Measurements from ENCODE around the gene ASB18. TPM values are rescaled to one million over a fixed set of nuclear protein-coding genes. Genes with fewer than 3 reads are reported as not detected.

The ASB18 gene

GRCh38 chr2:236156095-236156859, 107.9 kb downstream of the ASB18 start:
- no peak overlapping the region for H3K9ac ChIP-seq (ENCODE audit: low read length)
- no peak overlapping the region for H4K5ac ChIP-seq (ENCODE audit: low read length)
- H3K18ac ChIP-seq (ENCODE audit: low read length): no peak overlapping the region
- no peak overlapping the region for H2AK5ac ChIP-seq (ENCODE audit: low read length)
- no peak overlapping the region for H3K4ac ChIP-seq (ENCODE audit: low read depth, low read length)
- no peak overlapping the region for H3K4me2 ChIP-seq (ENCODE audit: low read length)
- H2BK5ac ChIP-seq (ENCODE audit: low read length): no peak overlapping the region
- H4K8ac ChIP-seq (ENCODE audit: low read depth, low read length): no peak overlapping the region
- no peaks in the 10 kb centered on the region for H3K36me3 ChIP-seq (ENCODE audit: control insufficient read depth, insufficient read depth, low read length)
- H3K27me3 ChIP-seq (ENCODE audit: insufficient read depth, low read length, poor library complexity): peaks cover 34% of the 10 kb centered on the region
- H3K79me2 ChIP-seq (ENCODE audit: control insufficient read depth, insufficient read depth, low read length): no peaks in the 10 kb centered on the region
- no peak overlapping the region for H3K56ac ChIP-seq (ENCODE audit: low read length)
- H3K23ac ChIP-seq (ENCODE audit: low read length): no peak overlapping the region
- no peak overlapping the region for H3K27ac ChIP-seq (ENCODE audit: low read depth, low read length)
- no peaks in the 10 kb centered on the region for H3K4me1 ChIP-seq (ENCODE audit: control insufficient read depth, low read depth, low read length)
- H3K79me1 ChIP-seq (ENCODE audit: low read length): no peaks in the 10 kb centered on the region
- H2BK120ac ChIP-seq (ENCODE audit: low read depth, low read length): no peak overlapping the region
- no peak for DNase-seq
- H3K4me3 ChIP-seq (ENCODE audit: low read length): no peak overlapping the region
- WGBS (ENCODE audit: extremely low coverage, insufficient coverage, low lambda C conversion rate): no CpG with 5 or more reads among the region's 16 CpGs
- H2BK15ac ChIP-seq (replicated peaks; ENCODE audit: low read depth): no peak overlapping the region

GRCh38 chr2:236155406-236155805, 108.8 kb downstream of the ASB18 start:
- Histone ChIP-seq H3K4me3 (ENCODE audit: low read length) (no peak overlapping the region), H3K27ac (ENCODE audit: low read depth, low read length) (no peak overlapping the region), H2AK5ac (ENCODE audit: low read length) (no peak overlapping the region), H3K4ac (ENCODE audit: low read depth, low read length) (no peak overlapping the region), H3K23ac (ENCODE audit: low read length) (no peak overlapping the region), H3K4me1 (ENCODE audit: control insufficient read depth, low read depth, low read length) (no peaks in the 10 kb centered on the region), H2BK120ac (ENCODE audit: low read depth, low read length) (no peak overlapping the region), H3K56ac (ENCODE audit: low read length) (no peak overlapping the region), H3K27me3 (ENCODE audit: insufficient read depth, low read length, poor library complexity) (peaks cover 25% of the 10 kb centered on the region), H3K79me2 (ENCODE audit: control insufficient read depth, insufficient read depth, low read length) (no peaks in the 10 kb centered on the region), H2BK5ac (ENCODE audit: low read length) (no peak overlapping the region), H3K9ac (ENCODE audit: low read length) (no peak overlapping the region), H3K18ac (ENCODE audit: low read length) (no peak overlapping the region), H3K79me1 (ENCODE audit: low read length) (no peaks in the 10 kb centered on the region), H4K8ac (ENCODE audit: low read depth, low read length) (no peak overlapping the region), H2BK15ac (replicated peaks; ENCODE audit: low read depth) (no peak overlapping the region), H4K5ac (ENCODE audit: low read length) (no peak overlapping the region), H3K4me2 (ENCODE audit: low read length) (no peak overlapping the region), H3K36me3 (ENCODE audit: control insufficient read depth, insufficient read depth, low read length) (no peaks in the 10 kb centered on the region)
- no CpG with 5 or more reads among the region's 3 CpGs for WGBS (ENCODE audit: extremely low coverage, insufficient coverage, low lambda C conversion rate)
- no peak for DNase-seq

GRCh38 chr2:236146436-236146835, 117.8 kb downstream of the ASB18 start:
- no peaks in the 10 kb centered on the region for H3K4me1 ChIP-seq (ENCODE audit: control insufficient read depth, low read depth, low read length)
- no peak for DNase-seq
- no peak overlapping the region for H4K8ac ChIP-seq (ENCODE audit: low read depth, low read length)
- H2BK120ac ChIP-seq (ENCODE audit: low read depth, low read length): no peak overlapping the region
- no peak overlapping the region for H3K23ac ChIP-seq (ENCODE audit: low read length)
- no CpG with 5 or more reads among the region's 7 CpGs for WGBS (ENCODE audit: extremely low coverage, insufficient coverage, low lambda C conversion rate)
- no peak overlapping the region for H2BK5ac ChIP-seq (ENCODE audit: low read length)
- no peaks in the 10 kb centered on the region for H3K27me3 ChIP-seq (ENCODE audit: insufficient read depth, low read length, poor library complexity)
- no peak overlapping the region for H3K56ac ChIP-seq (ENCODE audit: low read length)
- H3K4me3 ChIP-seq (ENCODE audit: low read length): no peak overlapping the region
- H3K79me2 ChIP-seq (ENCODE audit: control insufficient read depth, insufficient read depth, low read length): no peaks in the 10 kb centered on the region
- no peak overlapping the region for H3K9ac ChIP-seq (ENCODE audit: low read length)
- no peaks in the 10 kb centered on the region for H3K79me1 ChIP-seq (ENCODE audit: low read length)
- H3K4me2 ChIP-seq (ENCODE audit: low read length): no peak overlapping the region
- H3K18ac ChIP-seq (ENCODE audit: low read length): no peak overlapping the region
- H3K36me3 ChIP-seq (ENCODE audit: control insufficient read depth, insufficient read depth, low read length): no peaks in the 10 kb centered on the region
- H2AK5ac ChIP-seq (ENCODE audit: low read length): no peak overlapping the region
- H3K27ac ChIP-seq (ENCODE audit: low read depth, low read length): no peak overlapping the region
- H4K5ac ChIP-seq (ENCODE audit: low read length): no peak overlapping the region
- no peak overlapping the region for H2BK15ac ChIP-seq (replicated peaks; ENCODE audit: low read depth)
- no peak overlapping the region for H3K4ac ChIP-seq (ENCODE audit: low read depth, low read length)

GRCh38 chr2:236143811-236144210, 120.4 kb downstream of the ASB18 start:
- H3K79me2 ChIP-seq (ENCODE audit: control insufficient read depth, insufficient read depth, low read length): no peaks in the 10 kb centered on the region
- H3K23ac ChIP-seq (ENCODE audit: low read length): no peak overlapping the region
- no peak overlapping the region for H2BK5ac ChIP-seq (ENCODE audit: low read length)
- H3K9ac ChIP-seq (ENCODE audit: low read length): no peak overlapping the region
- no peak overlapping the region for H3K4me3 ChIP-seq (ENCODE audit: low read length)
- no peak overlapping the region for H2BK15ac ChIP-seq (replicated peaks; ENCODE audit: low read depth)
- no peaks in the 10 kb centered on the region for H3K4me1 ChIP-seq (ENCODE audit: control insufficient read depth, low read depth, low read length)
- H3K56ac ChIP-seq (ENCODE audit: low read length): no peak overlapping the region
- DNase-seq: no peak
- H3K79me1 ChIP-seq (ENCODE audit: low read length): no peaks in the 10 kb centered on the region
- H3K27ac ChIP-seq (ENCODE audit: low read depth, low read length): no peak overlapping the region
- no peaks in the 10 kb centered on the region for H3K27me3 ChIP-seq (ENCODE audit: insufficient read depth, low read length, poor library complexity)
- H2AK5ac ChIP-seq (ENCODE audit: low read length): no peak overlapping the region
- H3K18ac ChIP-seq (ENCODE audit: low read length): no peak overlapping the region
- no peak overlapping the region for H3K4me2 ChIP-seq (ENCODE audit: low read length)
- H3K36me3 ChIP-seq (ENCODE audit: control insufficient read depth, insufficient read depth, low read length): no peaks in the 10 kb centered on the region
- no peak overlapping the region for H3K4ac ChIP-seq (ENCODE audit: low read depth, low read length)
- H2BK120ac ChIP-seq (ENCODE audit: low read depth, low read length): no peak overlapping the region
- H4K8ac ChIP-seq (ENCODE audit: low read depth, low read length): no peak overlapping the region
- WGBS (ENCODE audit: extremely low coverage, insufficient coverage, low lambda C conversion rate): no CpG with 5 or more reads among the region's 10 CpGs
- no peak overlapping the region for H4K5ac ChIP-seq (ENCODE audit: low read length)

Small RNA genes lying within 50 kb of the gene (small RNA-seq; reads per million reads assigned to genes)
- gene RF00019 (ENCODE audit: insufficient read depth): not detected
- gene RNU1-31P (ENCODE audit: insufficient read depth): not detected
